Right lobe of liver (tissue), 6 donors: Measurements from ENCODE around the gene DAND5. TPM values are rescaled to one million over a fixed set of nuclear protein-coding genes. Genes with fewer than 3 reads are reported as not detected.

ENCODE experiments used
- ATAC-seq, 4 donors: fragments of 200-7000 bp; cut with Tn5 transposase; one replicate each; pipeline ENCODE4 v1.9.1; 2020; ENCODE audit warnings: mild to moderate bottlenecking in 4 of 4, moderate library complexity in 4 of 4
- DNase-seq, 3 donors: peaks; one replicate each; pipeline ENCODE4 v3.0.0-alpha.2; 2020
- H3K27ac ChIP-seq, 3 donors: fragments of 200-600 bp; one replicate each; pipeline ENCODE4 v1.8.0; 2022
- H3K27me3 ChIP-seq, 2 donors: fragments of 200-600 bp; one replicate each; pipeline ENCODE4 v1.8.0; 2022
- H3K36me3 ChIP-seq, 4 donors: fragments of 200-600 bp; sonication (generic) in 1 of 4; one replicate each; pipeline versions ENCODE4 v1.5.1 to v1.8.0; 2017 to 2022; ENCODE audit warnings: control low read depth in 1 of 4
- H3K4me1 ChIP-seq, 4 donors: fragments of 200-600 bp; sonication (generic) in 1 of 4; one replicate each; pipeline versions ENCODE4 v1.5.1 to v1.8.0; 2017 to 2022; ENCODE audit warnings: control low read depth in 1 of 4
- H3K4me3 ChIP-seq, 3 donors: fragments of 200-600 bp; one replicate each; pipeline ENCODE4 v1.8.0; 2022
- H3K9me3 ChIP-seq, 4 donors: fragments of 200-600 bp; sonication (generic) in 1 of 4; one replicate each; pipeline versions ENCODE4 v1.5.1 to v1.8.0; 2017 to 2022; ENCODE audit warnings: control low read depth in 1 of 4
- POLR2A ChIP-seq: fragments of 450-650 bp; IDR thresholded peaks from one replicate; pipeline ENCODE4 v1.6.1; 2017; ENCODE audit warnings: antibody characterized with exemption, mild to moderate bottlenecking
- WGBS: methylation state at CpG from one replicate; pipeline ENCODE4 v1.1.6; 2018; ENCODE audit warnings: low coverage, low lambda C conversion rate; ENCODE audit not compliant: insufficient coverage; ENCODE audit errors: missing lambda C conversion rate; 5-methylcytosine and 5-hydroxymethylcytosine counted together
- intact Hi-C, 2 donors: fragments of 100-400 bp; cut with DNase I; formaldehyde crosslinking; loops; one replicate each; pipeline versions ENCODE4 v1.11.2 to v1.14.1; 2022
- total RNA-seq, 6 experiments: library from RNA; depleted of rRNA in 2 of 6; stranded (reverse); fragments of >200 nt in 2 of 6; fragmentation: NEBNext Ultra II Directional in 3 of 6; extraction: Animal tissue kit (Norgen Biotek cat#: 25700) in 3 of 6; gene quantifications; one replicate each; pipeline versions ENCODE4 v1.1.0 to v1.2.4, GENCODE V29; 2016 to 2023
- TF ChIP-seq, protein P1 (sequence below), 4 donors: fragments of 200-600 bp in 3 of 4; fragments of 450-650 bp in 1 of 4; IDR thresholded peaks; one replicate each; pipeline versions ENCODE4 v1.5.1 to v1.8.0; 2016 to 2022; ENCODE audit warnings: antibody characterized with exemption in 4 of 4, mild to moderate bottlenecking in 2 of 4
- donor health status: DM: no; HTN: yes; CAD: no.
- donor health status: DM: no; HTN: no; CAD: no.
- donor health status: DM: no; HTN: no; CAD: no.
- donor health status: DM: no; HTN: yes; CAD: no.
- donor health status: DM: no; HTN: yes; CAD: no.

DAND5 gene
- total RNA-seq, 6 experiments from 2014 or later = not detected

DNA sequence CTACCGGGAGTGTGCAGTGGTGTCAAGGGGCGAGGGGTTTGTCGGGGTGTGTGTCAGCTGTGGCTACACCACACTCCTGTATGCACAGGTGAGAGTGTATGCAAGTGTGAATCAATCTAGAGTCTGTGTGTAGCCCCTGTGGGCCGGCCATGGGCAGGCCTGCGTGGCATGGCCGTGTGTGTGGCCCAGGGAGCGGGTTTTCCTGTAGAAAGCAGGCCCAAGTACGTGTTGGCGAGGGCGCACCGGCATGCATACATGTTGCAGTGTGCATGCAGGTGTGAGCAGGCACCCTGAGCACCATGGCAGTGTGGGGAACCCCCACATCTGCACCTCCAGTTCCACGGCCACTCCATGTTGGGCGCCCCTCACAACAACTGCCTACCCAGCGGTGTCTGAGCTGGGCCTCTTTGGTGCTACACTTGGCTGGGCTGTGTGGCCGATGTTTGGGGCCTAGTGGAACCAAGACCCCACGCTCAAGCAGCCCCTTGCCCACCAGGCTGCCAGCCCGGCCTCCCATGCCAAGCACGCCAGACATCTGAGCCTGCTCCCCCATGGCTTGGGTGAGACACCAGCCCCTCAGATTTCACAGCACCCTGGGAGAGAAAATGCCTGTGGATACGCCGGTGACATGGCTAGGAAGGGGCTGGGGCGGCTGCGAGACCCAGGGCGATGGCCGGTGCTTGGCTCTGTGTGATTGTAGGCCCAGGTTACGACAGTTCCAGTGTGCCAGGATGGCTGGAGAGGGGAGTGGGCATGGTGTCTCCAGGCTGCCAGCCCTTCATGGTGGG lies 28.0 kb downstream of the DAND5 start:
- Histone ChIP-seq H3K36me3 (no peaks in the 10 kb centered on the region), H3K27ac (no peak overlapping the region), H3K4me3 (peak overlapping the region in 1 of 3 donors; percentile 69), H3K9me3 (no peaks in the 10 kb centered on the region), H3K4me1 (peaks cover 0 to 17% (median 3%) of the 10 kb centered on the region in 4 donors), H3K27me3 (no peaks in the 10 kb centered on the region)
- intact Hi-C loops = no loop called here
- 76% methylated on average over 3 of the region's 25 CpGs for WGBS
- DNase-seq (no peak), ATAC-seq (no peak)
- TF ChIP-seq POLR2A = no peak
- TF ChIP-seq, protein P1, sequence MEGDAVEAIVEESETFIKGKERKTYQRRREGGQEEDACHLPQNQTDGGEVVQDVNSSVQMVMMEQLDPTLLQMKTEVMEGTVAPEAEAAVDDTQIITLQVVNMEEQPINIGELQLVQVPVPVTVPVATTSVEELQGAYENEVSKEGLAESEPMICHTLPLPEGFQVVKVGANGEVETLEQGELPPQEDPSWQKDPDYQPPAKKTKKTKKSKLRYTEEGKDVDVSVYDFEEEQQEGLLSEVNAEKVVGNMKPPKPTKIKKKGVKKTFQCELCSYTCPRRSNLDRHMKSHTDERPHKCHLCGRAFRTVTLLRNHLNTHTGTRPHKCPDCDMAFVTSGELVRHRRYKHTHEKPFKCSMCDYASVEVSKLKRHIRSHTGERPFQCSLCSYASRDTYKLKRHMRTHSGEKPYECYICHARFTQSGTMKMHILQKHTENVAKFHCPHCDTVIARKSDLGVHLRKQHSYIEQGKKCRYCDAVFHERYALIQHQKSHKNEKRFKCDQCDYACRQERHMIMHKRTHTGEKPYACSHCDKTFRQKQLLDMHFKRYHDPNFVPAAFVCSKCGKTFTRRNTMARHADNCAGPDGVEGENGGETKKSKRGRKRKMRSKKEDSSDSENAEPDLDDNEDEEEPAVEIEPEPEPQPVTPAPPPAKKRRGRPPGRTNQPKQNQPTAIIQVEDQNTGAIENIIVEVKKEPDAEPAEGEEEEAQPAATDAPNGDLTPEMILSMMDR (IDR thresholded peaks at IDR 0.05) = no peak

DNA sequence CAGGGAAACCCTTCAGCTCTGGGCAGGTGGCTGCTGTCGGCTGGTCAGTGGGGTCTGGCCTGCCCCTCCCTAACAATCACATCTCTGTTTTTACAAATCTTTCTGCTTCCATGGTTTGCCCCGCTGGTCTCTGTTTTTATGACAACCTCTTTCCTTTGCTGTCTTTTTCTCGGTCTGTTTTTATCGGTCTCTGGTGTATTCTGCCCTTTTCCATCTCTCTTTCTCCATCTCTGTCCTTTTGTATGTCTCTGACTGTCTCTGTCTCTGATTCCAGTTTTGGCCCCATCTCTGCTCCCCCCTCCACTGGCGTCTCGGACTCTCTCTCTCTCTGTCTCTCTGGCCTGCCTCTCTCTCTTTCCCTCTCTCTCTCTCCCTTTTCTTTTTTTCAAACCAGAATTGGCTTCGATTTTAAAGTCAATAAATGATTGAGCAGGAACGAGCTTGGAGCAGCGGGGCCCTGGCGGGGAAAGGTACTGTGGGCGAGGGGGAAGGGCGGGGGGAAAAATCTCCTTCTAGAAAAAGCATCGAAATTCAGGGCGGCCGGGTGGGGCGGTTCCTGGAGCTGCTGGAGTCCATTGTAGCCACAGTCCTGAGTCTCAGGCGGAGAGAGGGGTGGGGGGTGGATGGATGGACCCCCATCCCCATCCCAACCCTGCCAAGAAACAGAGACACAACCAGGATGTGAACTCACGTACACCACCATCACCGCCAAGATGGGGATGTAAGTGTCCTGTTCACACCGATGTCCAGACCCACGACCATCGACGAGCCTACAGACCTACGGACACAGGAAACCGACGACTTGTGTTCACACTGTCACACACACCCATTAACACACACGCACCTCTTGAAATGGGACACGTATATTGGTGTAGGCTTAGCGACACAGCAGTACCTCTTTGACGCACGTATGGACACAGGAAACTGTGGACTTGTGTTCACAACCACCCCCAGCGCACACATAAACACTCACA lies 28.9 kb downstream of the DAND5 start:
- peaks cover 0 to 22% (median 3%) of the 10 kb centered on the region in 4 donors for H3K4me1 ChIP-seq
- no peak for TF ChIP-seq POLR2A
- TF ChIP-seq, protein P1 (IDR thresholded peaks at IDR 0.05) = no peak
- no peak overlapping the region for H3K27ac ChIP-seq
- no peak overlapping the region for H3K4me3 ChIP-seq
- no peaks in the 10 kb centered on the region for H3K36me3 ChIP-seq
- intact Hi-C loops = no loop called here
- DNase-seq (no peak), ATAC-seq (no peak)
- 75% methylated on average over 23 of the region's 32 CpGs for WGBS
- no peaks in the 10 kb centered on the region for H3K9me3 ChIP-seq
- no peaks in the 10 kb centered on the region for H3K27me3 ChIP-seq

DNA sequence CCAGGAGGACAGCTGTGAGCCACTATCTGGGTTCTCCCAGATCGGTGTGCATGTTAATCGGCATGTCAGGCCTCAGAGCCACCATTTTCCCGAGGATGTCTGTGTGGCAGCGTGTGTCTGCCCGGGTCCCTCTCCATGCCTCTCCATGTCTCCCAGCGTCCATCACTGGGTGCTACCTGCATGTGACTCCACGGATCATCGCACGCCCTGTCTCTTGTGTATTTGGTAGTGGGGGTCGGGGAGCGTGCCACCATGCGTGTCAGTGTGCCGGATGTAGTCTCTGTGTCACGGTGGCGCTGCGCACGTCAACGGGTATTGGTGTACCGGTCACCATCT lies 31.8 kb downstream of the DAND5 start:
- DNase-seq = no peak
- no peaks in the 10 kb centered on the region for H3K9me3 ChIP-seq

DNA sequence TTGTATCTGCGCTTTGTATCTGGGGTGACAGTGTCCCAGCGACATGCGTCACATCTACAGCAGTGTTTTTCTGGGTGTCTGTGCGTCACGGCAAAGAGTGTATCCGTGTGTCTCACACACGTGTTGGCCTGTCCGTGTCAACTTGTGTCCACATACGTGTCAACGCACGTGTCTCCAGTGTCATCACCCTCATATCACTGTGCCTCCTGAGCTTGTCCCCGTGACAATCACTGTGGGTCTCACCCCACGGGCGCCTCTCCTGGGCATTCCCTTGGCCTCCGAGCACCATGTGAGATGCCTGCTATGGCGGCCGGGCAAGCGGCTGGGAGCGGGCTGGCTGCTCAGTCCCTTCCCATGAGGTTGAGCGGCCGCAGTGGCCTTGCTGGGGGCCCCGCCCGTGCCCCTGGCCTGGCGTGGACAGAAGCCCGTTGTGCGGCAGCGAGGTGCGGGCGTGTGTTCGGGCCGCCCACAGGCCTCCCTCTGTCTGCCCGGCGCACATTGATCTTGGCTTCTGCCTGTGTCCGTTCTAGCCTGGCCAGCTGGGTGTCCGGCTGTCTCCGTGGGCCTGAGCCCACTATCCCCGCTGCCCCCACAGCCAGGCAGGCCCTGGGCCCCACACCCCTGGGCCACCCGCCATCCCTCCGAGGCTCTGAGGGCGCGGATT lies 32.3 kb downstream of the DAND5 start:
- peak; percentile 60 to 84 (median 72) for ATAC-seq
- H3K4me3 ChIP-seq = peak overlapping the region in 2 of 3 donors; percentile 11 to 40
- H3K27me3 ChIP-seq = no peaks in the 10 kb centered on the region
- TF ChIP-seq, protein P1 (IDR thresholded peaks at IDR 0.05) = no peak
- no peak for TF ChIP-seq POLR2A
- peak overlapping the region; percentile 7 to 47 (median 31) for H3K27ac ChIP-seq
- WGBS = 78% methylated on average over 6 of the region's 41 CpGs
- peak in 1 of 3 donors; percentile 76 for DNase-seq
- no peaks in the 10 kb centered on the region for H3K36me3 ChIP-seq
- no peaks in the 10 kb centered on the region for H3K9me3 ChIP-seq
- peaks cover 0 to 29% (median 2%) of the 10 kb centered on the region in 4 donors for H3K4me1 ChIP-seq
- intact Hi-C loops = no loop called here

More for the DNA sequence above, 31.8 kb downstream of the DAND5 start:
- WGBS = 97% methylated on average over 10 of the region's 19 CpGs
- peaks cover 0 to 28% (median 3%) of the 10 kb centered on the region in 4 donors for H3K4me1 ChIP-seq
- H3K4me3 ChIP-seq = no peak overlapping the region
- H3K36me3 ChIP-seq = no peaks in the 10 kb centered on the region
- no peaks in the 10 kb centered on the region for H3K27me3 ChIP-seq
- no peak for TF ChIP-seq POLR2A
- TF ChIP-seq, protein P1 (IDR thresholded peaks at IDR 0.05) = no peak
- intact Hi-C loops = no loop called here
- no peak overlapping the region for H3K27ac ChIP-seq
- no peak for ATAC-seq
